ENCODE data around the gene EFNA5.
A peak's percentile ranks its signal among the peaks of the same experiment; 100 is the strongest.

EFNA5 gene

GRCh38 chr5:107389130-107389774 is 281.5 kb downstream of the EFNA5 start:
- peak; percentile 57 for DNase-seq (ENCODE audit: low spot score)

- DNase-seq (ENCODE audit: low spot score), result peak; percentile 46
Measured at GRCh38 chr5:107388141-107388861, 282.4 kb downstream of the EFNA5 start.

GRCh38 chr5:107387526-107388140 is 283.1 kb downstream of the EFNA5 start:
- DNase-seq (ENCODE audit: low spot score), result no peak

GRCh38 chr5:107385708-107386107 is 285.0 kb downstream of the EFNA5 start:
- DNase-seq (ENCODE audit: low spot score), result no peak

GRCh38 chr5:107384256-107384655 is 286.5 kb downstream of the EFNA5 start:
- no peak for DNase-seq (ENCODE audit: low spot score)

- DNase-seq (ENCODE audit: low spot score), result no peak
Measured at GRCh38 chr5:107383414-107383813, 287.3 kb downstream of the EFNA5 start.

- DNase-seq (ENCODE audit: low spot score), result no peak
Measured at GRCh38 chr5:107381189-107381856, 289.4 kb downstream of the EFNA5 start.

- DNase-seq (ENCODE audit: low spot score), result no peak
Measured at GRCh38 chr5:107380654-107381053, 290.1 kb downstream of the EFNA5 start.

- no peak for DNase-seq (ENCODE audit: low spot score)
Measured at GRCh38 chr5:107378218-107378899, 292.4 kb downstream of the EFNA5 start.

- no peak for DNase-seq (ENCODE audit: low spot score)
Measured at GRCh38 chr5:107377277-107377609, 293.5 kb downstream of the EFNA5 start.

- no peak for DNase-seq (ENCODE audit: low spot score)
Measured at GRCh38 chr5:107376546-107377276, 294.0 kb downstream of the EFNA5 start.

- no peak for DNase-seq (ENCODE audit: low spot score)
Measured at GRCh38 chr5:107373549-107374263, 297.0 kb downstream of the EFNA5 start.

- no peak for DNase-seq (ENCODE audit: low spot score)
Measured at GRCh38 chr5:107372723-107373450, 297.9 kb downstream of the EFNA5 start.

GRCh38 chr5:107370396-107370968 is 300.3 kb downstream of the EFNA5 start:
- no peak for DNase-seq (ENCODE audit: low spot score)

GRCh38 chr5:107369622-107370021 is 301.1 kb downstream of the EFNA5 start:
- DNase-seq (ENCODE audit: low spot score), result no peak

- DNase-seq (ENCODE audit: low spot score), result no peak
Measured at GRCh38 chr5:107368615-107369014, 302.1 kb downstream of the EFNA5 start.

- no peak for DNase-seq (ENCODE audit: low spot score)
Measured at GRCh38 chr5:107367939-107368338, 302.8 kb downstream of the EFNA5 start.

- DNase-seq (ENCODE audit: low spot score), result no peak
Measured at GRCh38 chr5:107367480-107367879, 303.3 kb downstream of the EFNA5 start.

- DNase-seq (ENCODE audit: low spot score), result peak; percentile 6
Measured at GRCh38 chr5:107365320-107366109, 305.2 kb downstream of the EFNA5 start.

Data from CD4-positive, alpha-beta T cell treated with Interleukin-2 at 100 ng/mL for 4 hours (primary cell).